NCI-H82 treated with DMSO at 0.1 percent for 48 hours (cell line): ENCODE measurements around the gene RAB6D.
"Not testable (repeated sequence)": the region's sequence is repeated elsewhere in the genome, so short reads cannot be mapped to it uniquely, and the experiment has no call there.

Experiments used
- DNase-seq: peaks from one replicate; lab custom pipeline; 2025; ENCODE audit not compliant: unreplicated experiment; lab: John Stamatoyannopoulos, UW

Gene RAB6D

DNA sequence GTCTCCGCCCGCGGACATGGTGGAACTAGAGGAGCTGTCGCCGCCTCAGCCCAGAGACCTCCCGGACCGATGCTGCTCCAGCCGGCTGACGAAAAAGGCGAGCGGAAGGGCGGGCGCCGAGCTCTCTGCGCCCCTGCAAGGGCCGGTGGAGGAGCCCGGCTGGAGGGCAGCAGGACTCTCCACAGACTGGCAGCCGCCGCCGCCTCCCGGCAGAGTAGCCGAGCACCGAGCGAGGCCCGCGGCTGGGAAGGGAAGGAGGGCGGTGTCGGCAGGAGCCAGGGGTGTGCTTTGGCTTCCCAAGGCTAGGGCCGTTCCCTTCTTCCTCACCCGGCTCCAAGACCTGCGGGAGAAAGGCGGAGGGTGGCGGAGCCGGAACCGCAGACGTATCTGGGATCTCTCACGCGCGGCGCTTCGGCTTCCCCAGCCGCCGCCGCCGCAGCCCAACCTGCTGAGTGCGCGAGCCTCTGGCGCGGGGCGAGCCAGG, at the start of gene RAB6D:
Gene RAB6D, minus strand, starts transcription at position 466 of the 484 bp plus-strand sequence. Its CDS starts 448 bp downstream, at position 18.
- not testable (repeated sequence) for DNase-seq

DNA sequence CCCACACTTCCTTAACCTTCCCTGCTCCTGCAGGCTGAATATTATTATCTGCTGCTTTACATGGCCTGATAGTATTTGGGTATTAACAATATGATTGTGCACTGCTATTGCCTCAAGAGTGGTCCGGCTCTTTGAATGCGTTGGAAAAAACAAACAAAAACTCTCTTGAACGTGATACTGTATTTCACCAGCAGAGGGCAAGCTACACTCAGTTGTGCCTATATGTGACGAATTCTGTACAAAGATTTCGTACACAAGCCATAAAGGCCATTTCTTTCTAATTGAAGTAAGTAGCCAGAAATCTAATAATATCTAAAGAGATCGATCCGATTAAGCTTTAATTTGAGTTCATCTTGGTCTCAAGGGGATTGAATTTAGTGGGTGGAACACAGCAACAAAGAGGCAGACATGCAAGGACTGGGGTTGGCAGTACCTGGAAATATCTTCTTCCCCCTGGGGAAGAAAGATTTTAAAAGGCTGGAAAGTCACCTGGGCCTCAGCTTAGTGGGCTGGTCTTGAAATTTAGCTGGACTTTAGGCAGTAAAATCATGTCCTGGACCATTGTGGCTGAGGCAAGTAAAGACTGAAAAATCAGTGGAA, 49.3 kb upstream of the RAB6D start:
- DNase-seq: peak; percentile 23

- no peak for DNase-seq
Measured at GRCh38 chr2:131410173-131410572, 46.2 kb upstream of the RAB6D start.

DNA sequence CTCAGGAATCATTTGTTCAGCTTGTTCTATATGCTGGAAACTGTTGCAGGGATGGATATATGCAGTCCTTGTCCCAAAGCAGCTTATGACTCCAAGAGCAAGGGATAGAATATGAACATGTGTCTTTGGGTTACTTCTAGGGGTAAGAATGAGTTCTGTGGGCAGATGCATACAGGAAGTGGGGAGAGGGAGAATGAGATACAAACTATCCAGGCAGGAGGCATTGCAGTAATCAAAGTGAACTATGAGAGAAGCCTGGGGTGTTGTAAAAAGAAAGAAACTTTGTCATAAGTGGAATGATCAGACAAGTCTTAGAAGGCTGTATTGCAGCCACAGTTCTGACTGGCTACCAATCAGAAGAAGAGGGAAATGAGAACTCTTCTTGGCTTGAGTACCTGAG, 44.8 kb upstream of the RAB6D start:
- DNase-seq: no peak

- no peak for DNase-seq
Measured at GRCh38 chr2:131408207-131408606, 44.2 kb upstream of the RAB6D start.

- DNase-seq: no peak
Measured at GRCh38 chr2:131404753-131405152, 40.8 kb upstream of the RAB6D start.

- DNase-seq: no peak
Measured at GRCh38 chr2:131402320-131403039, 38.5 kb upstream of the RAB6D start.

DNA sequence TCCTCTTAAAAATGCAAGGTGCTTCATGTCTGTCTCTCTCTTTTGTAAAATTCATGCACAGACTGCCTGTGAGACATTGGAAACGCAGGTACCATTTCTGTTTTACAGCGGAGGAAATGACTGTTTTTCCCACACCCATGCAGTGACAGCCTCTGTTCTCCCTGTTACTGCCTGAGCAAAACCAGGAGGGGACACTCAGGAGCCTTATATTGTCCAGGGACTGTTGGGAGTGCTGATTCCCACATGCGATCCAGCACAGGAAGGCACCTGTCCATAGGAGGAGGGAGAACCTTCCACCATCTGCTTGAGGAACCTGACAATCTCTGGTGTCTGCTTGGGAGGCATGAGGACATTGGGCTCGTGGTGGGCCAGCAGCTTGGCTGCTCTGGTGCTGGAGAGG, 36.9 kb upstream of the RAB6D start:
- no peak for DNase-seq

GRCh38 chr2:131400441-131400840, 36.5 kb upstream of the RAB6D start:
- not testable (repeated sequence) for DNase-seq

GRCh38 chr2:131396209-131396608, 32.2 kb upstream of the RAB6D start:
- DNase-seq: not testable (repeated sequence)

GRCh38 chr2:131395024-131395645, 31.2 kb upstream of the RAB6D start:
- DNase-seq: not testable (repeated sequence)

- no peak for DNase-seq
Measured at GRCh38 chr2:131394147-131394931, 30.4 kb upstream of the RAB6D start.

DNA sequence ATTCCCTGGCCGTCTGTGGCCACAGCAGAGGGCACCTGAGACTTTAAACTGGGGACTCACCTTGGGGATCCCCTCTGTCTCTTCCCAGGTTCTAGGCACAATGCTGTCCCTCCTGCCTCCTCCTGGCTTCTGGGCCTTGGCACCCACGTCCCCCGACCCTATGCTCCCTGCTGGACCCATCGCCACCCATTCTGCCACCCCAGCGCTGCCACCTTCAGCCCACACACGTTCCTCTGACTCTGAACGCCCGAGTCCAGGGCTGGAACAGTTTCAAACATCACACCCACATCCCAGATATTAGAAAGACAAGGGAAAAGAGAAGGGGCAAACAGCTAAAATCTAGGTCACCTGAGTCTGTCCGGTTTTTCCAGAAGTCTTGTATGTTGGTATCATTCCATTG, 28.0 kb upstream of the RAB6D start:
- not testable (repeated sequence) for DNase-seq

- not testable (repeated sequence) for DNase-seq
Measured at GRCh38 chr2:131391471-131391870, 27.5 kb upstream of the RAB6D start.

DNA sequence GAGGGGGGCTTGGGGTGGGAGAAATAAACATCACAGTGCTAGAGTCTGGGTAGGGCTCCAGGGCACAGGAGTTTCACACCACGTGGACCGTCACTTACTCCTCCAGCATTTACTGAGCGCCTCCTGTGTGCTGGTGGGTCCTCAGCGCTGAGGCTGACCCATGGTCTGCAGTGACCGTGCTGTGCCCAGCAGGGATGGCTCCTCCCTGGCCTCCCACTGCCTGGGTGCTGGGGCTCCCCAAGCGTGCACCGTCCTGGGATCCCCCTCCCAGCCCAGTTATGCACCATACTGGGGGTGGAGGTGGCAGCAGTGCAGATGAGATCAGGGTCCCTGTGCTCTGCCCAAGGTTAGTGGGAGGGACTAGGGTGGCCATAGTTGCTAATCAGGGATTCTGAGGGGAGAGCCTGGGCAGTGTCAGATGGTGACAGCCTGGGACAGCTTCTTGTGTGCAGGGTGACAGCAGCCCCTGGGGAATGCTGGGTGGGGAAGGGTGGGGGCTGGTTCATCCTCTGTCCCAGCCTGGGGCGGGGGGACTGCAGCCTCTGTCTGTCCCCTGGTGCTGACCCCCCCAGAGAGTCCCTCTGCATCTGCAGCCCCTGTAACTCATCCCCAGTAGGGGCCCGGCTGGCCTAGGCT, 26.6 kb upstream of the RAB6D start:
- DNase-seq: not testable (repeated sequence)

DNA sequence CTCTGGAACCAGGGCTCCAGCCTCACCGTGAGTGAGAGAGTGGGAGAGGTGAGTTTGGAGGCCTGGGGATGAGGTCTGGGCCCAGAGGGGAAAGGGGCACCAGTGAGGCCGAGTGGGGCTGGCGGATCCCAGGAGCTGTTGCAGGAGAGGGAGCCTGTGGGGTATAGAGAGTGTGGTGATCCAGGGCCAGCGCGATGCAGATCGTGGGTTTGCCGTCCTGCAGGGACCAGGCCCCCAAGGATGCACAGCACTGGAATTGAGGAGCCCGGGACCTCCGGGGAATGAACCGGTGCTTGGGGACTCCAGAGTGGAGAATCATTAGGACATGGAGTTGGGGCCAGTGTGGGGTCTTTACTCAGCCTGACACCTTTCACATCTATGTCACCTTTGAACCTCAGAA, 25.7 kb upstream of the RAB6D start:
- DNase-seq: no peak

DNA sequence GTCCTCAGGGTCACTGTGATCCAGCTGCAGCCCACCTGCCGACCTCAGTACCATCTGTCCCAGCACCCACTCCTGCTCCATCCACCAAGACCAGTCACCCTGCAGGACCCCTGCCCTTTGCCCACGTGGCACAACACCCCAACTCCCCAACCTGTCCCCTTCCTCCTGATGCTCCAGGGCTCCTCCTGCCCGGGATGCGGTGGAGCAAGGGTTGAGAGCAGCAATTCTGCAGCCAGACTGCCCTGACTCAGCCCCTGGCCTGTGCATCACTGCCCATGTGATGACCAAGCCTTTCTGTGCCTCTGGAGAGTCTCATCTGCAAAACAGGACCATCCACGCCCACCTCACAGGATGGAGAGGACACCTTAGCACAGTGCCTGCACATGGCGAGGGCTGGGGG, 24.9 kb upstream of the RAB6D start:
- not testable (repeated sequence) for DNase-seq

- not testable (repeated sequence) for DNase-seq
Measured at GRCh38 chr2:131373111-131373510, 9.1 kb upstream of the RAB6D start.

DNA sequence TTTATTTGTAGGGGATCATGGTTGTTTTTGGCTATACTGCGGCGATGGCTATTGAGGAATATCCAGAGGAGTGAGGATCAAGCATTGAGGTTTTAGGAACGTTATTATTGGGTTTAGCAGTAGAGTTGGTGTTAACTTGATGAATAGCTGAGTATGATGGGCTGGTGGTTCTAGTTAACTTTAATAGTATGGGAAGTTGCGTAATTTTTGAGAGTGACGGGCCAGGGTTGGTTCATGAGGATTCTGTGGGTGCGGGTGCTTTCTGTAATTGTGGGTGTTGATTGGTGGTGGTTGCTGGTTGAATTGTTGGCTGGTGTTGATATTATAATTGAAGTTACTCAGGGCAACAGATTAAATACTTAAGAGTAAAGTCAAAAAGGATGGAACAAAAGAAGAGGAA, 6.0 kb upstream of the RAB6D start:
- DNase-seq: no peak

DNA sequence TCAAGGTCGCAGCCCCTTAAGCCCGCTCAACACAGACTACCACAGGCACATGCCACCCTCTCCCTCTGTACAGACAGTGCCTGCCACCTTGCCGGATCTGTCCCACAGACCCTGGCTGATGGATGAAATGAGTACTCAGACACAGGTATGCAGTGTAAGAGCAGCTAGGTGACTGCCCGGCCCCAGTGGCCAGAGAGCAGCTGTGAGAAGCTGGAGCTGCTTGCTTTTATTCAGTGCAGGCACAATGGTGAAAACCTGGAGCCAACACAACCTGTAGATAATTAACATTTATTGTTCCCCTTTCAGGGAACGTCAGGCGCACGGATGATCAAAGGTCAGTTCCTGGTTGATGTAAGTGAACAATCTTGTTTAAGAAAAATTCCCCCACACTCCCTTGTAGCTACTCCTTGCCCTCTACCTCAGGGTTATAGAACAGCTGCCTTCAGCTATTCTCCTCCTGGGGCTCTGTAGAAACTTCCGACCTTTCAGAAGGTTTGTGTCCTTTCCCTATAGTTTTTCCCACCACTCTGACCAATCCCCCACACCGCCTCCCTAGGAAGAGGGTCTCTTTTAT, 4.6 kb upstream of the RAB6D start:
- not testable (repeated sequence) for DNase-seq
